Neural crest cell (in vitro differentiated cells): ENCODE measurements around the gene TBCD. TPM values are rescaled to one million over a fixed set of nuclear protein-coding genes. Genes with fewer than 3 reads are reported as not detected.

Experiments
- DNase-seq: peaks from one replicate; pipeline ENCODE4 v3.0.0; 2021; ENCODE audit warnings: low read depth, mixed read lengths, low spot score
- H3K27ac Mint-ChIP-seq: one replicate; pipeline ENCODE4 v1.8.0; 2021; ENCODE audit warnings: mild to moderate bottlenecking, mixed read lengths; ENCODE audit not compliant: unreplicated experiment
- H3K27me3 Mint-ChIP-seq: 2 replicates; pipeline ENCODE4 v1.8.0; 2021; ENCODE audit warnings: low read depth, mild to moderate bottlenecking, mixed read lengths
- H3K36me3 Mint-ChIP-seq: 2 replicates; pipeline ENCODE4 v1.8.0; 2021; ENCODE audit warnings: low read depth, mild to moderate bottlenecking, mixed read lengths
- H3K4me1 Mint-ChIP-seq: 2 replicates; pipeline ENCODE4 v1.8.0; 2021; ENCODE audit warnings: mixed read lengths
- H3K4me3 Mint-ChIP-seq: one replicate; pipeline ENCODE4 v1.8.0; 2021; ENCODE audit warnings: mild to moderate bottlenecking, mixed read lengths
- H3K9me3 Mint-ChIP-seq: 2 replicates; pipeline ENCODE4 v1.8.0; 2021; ENCODE audit warnings: mixed read lengths
- CTCF ChIP-seq: fragments of 200-600 bp; sonication (generic); conservative IDR thresholded peaks from 2 replicates; pipeline ENCODE4 v1.5.0; 2021; ENCODE audit warnings: antibody characterized with exemption, mild to moderate bottlenecking
- total RNA-seq: library from RNA; stranded (reverse); gene quantifications from 2 replicates; pipeline ENCODE4 v1.2.1, GENCODE V29; 2021

Gene TBCD
- total RNA-seq, 1 donor from 2014 or later = 166 TPM

- peaks cover 19% of the 10 kb centered on the region for H3K36me3 Mint-ChIP-seq
- no peaks in the 10 kb centered on the region for H3K4me1 Mint-ChIP-seq
- no peaks in the 10 kb centered on the region for H3K9me3 Mint-ChIP-seq
- no peak overlapping the region for H3K4me3 Mint-ChIP-seq
- TF ChIP-seq CTCF = no peak
- DNase-seq = no peak
- no peaks in the 10 kb centered on the region for H3K27me3 Mint-ChIP-seq
- no peak overlapping the region for H3K27ac Mint-ChIP-seq
These were observed 96.2 kb downstream of the TBCD start for GRCh38 chr17:82848022-82848592.

- peaks cover 19% of the 10 kb centered on the region for H3K36me3 Mint-ChIP-seq
- no peak for DNase-seq
- H3K4me3 Mint-ChIP-seq = no peak overlapping the region
- no peaks in the 10 kb centered on the region for H3K9me3 Mint-ChIP-seq
- no peak for TF ChIP-seq CTCF
- no peak overlapping the region for H3K27ac Mint-ChIP-seq
- no peaks in the 10 kb centered on the region for H3K4me1 Mint-ChIP-seq
- H3K27me3 Mint-ChIP-seq = no peaks in the 10 kb centered on the region
These were observed 97.4 kb downstream of the TBCD start for GRCh38 chr17:82849076-82849945.

- H3K27ac Mint-ChIP-seq = peak overlapping the region; percentile 19
- H3K27me3 Mint-ChIP-seq = no peaks in the 10 kb centered on the region
- no peak for DNase-seq
- peaks cover 30% of the 10 kb centered on the region for H3K36me3 Mint-ChIP-seq
- H3K4me3 Mint-ChIP-seq = no peak overlapping the region
- TF ChIP-seq CTCF = no peak
- H3K4me1 Mint-ChIP-seq = no peaks in the 10 kb centered on the region
- peaks cover 2% of the 10 kb centered on the region for H3K9me3 Mint-ChIP-seq
These were observed 99.5 kb downstream of the TBCD start for GRCh38 chr17:82851381-82851780.

GRCh38 chr17:82854226-82854625 lies 102.4 kb downstream of the TBCD start:
- DNase-seq = no peak
- no peak for TF ChIP-seq CTCF
- Mint-ChIP-seq H3K4me1 (peaks cover 13% of the 10 kb centered on the region), H3K4me3 (no peak overlapping the region), H3K27ac (peak overlapping the region; percentile 75), H3K36me3 (peaks cover 32% of the 10 kb centered on the region), H3K9me3 (peaks cover 2% of the 10 kb centered on the region), H3K27me3 (no peaks in the 10 kb centered on the region)

- no peak for TF ChIP-seq CTCF
- Mint-ChIP-seq H3K27ac (no peak overlapping the region), H3K36me3 (peaks cover 27% of the 10 kb centered on the region), H3K9me3 (peaks cover 2% of the 10 kb centered on the region), H3K4me1 (peaks cover 28% of the 10 kb centered on the region), H3K27me3 (no peaks in the 10 kb centered on the region), H3K4me3 (no peak overlapping the region)
- no peak for DNase-seq
These were observed 104.5 kb downstream of the TBCD start for GRCh38 chr17:82856361-82856760.
